A673 (cell line): ENCODE measurements around the gene CCNYL1. TPM values are rescaled to one million over a fixed set of nuclear protein-coding genes. Genes with fewer than 3 reads are reported as not detected.
A peak's percentile ranks its signal among the peaks of the same experiment; 100 is the strongest.

ENCODE experiments used
- Bru-seq: library from RNA; stranded (reverse); fragments of 400-500 nt; gene quantifications from one replicate; lab custom pipeline; 2021; lab: Mats Ljungman, UMichigan
- BruChase-seq, 2 experiments: library from RNA; stranded (reverse); fragments of 400-500 nt; gene quantifications; one replicate each; lab custom pipeline; 2021; lab: Mats Ljungman, UMichigan
- BruUV-seq: library from RNA; stranded (reverse); fragments of 400-500 nt; replicated peaks from 2 replicates; lab custom pipeline; 2021; lab: Mats Ljungman, UMichigan
- CTCF ChIA-PET: fragments of 300-600 bp; sonication (Branson Sonifier 250); formaldehyde crosslinking; loops from one replicate; lab custom pipeline; 2022; ENCODE audit warnings: antibody characterized with exemption; lab: Charles Lee
- POLR2A ChIA-PET: fragments of 300-600 bp; sonication (Branson Sonifier 250); formaldehyde crosslinking; loops from one replicate; lab custom pipeline; 2022; ENCODE audit warnings: antibody characterized with exemption; ENCODE audit not compliant: low non-redundant PET; lab: Charles Lee
- DNase-seq: peaks from one replicate; pipeline ENCODE4 v3.0.0-alpha.2; 2015; ENCODE audit warnings: low spot score
- H3K27ac ChIP-seq: fragments of 200-600 bp; sonication (generic); 2 replicates; pipeline ENCODE4 v1.5.1; 2016; ENCODE audit warnings: mixed run types, low read depth, mild to moderate bottlenecking, mixed read lengths, antibody characterized with exemption, low read length; ENCODE audit not compliant: poor library complexity, severe bottlenecking
- H3K27me3 ChIP-seq: fragments of 200-600 bp; sonication (generic); replicated peaks from 2 replicates; pipeline ENCODE4 v1.6.1; 2017; ENCODE audit warnings: mixed run types, low read depth, mild to moderate bottlenecking, mixed read lengths, antibody characterized with exemption, low read length; ENCODE audit not compliant: insufficient read depth, poor library complexity
- H3K36me3 ChIP-seq: fragments of 200-600 bp; sonication (generic); 2 replicates; pipeline ENCODE4 v1.6.1; 2016; ENCODE audit warnings: mixed run types, mild to moderate bottlenecking, mixed read lengths, antibody characterized with exemption, low read length; ENCODE audit not compliant: insufficient read depth, poor library complexity, severe bottlenecking
- H3K4me1 ChIP-seq: fragments of 200-600 bp; sonication (generic); 2 replicates; pipeline ENCODE4 v1.6.1; 2017; ENCODE audit warnings: mixed run types, mild to moderate bottlenecking, mixed read lengths, antibody characterized with exemption, low read length; ENCODE audit not compliant: insufficient read depth, poor library complexity, severe bottlenecking
- H3K4me3 ChIP-seq: fragments of 200-600 bp; sonication (generic); 2 replicates; pipeline ENCODE4 v1.5.1; 2016; ENCODE audit warnings: low read depth, mixed run types, mild to moderate bottlenecking, mixed read lengths, low read length; ENCODE audit not compliant: poor library complexity, severe bottlenecking
- H3K9me3 ChIP-seq: fragments of 200-600 bp; sonication (generic); 2 replicates; pipeline ENCODE4 v1.6.1; 2016; ENCODE audit warnings: mixed run types, low read depth, mild to moderate bottlenecking, mixed read lengths, antibody characterized with exemption, low read length; ENCODE audit not compliant: poor library complexity, severe bottlenecking
- CTCF ChIP-seq: fragments of 300-800, 200-600 bp; sonication (generic); conservative IDR thresholded peaks from 2 replicates; pipeline ENCODE4 v1.5.1; 2017; ENCODE audit warnings: low read depth, mild to moderate bottlenecking, antibody characterized with exemption, low read length, moderate library complexity, mixed read lengths
- EZH2 ChIP-seq: fragments of 200-600 bp; sonication (generic); IDR thresholded peaks from 2 replicates; pipeline ENCODE4 v1.6.1; 2017; ENCODE audit warnings: borderline replicate concordance, low read depth, mild to moderate bottlenecking, mixed read lengths, antibody characterized with exemption, low read length; ENCODE audit not compliant: poor library complexity, severe bottlenecking
- intact Hi-C: fragments of 100-400 bp; cut with micrococcal nuclease; formaldehyde crosslinking; loops from one replicate; pipeline ENCODE4 v1.10.0; 2022; ENCODE audit not compliant: unreplicated experiment
- long read RNA-seq: library from polyadenylated mRNA; stranded (forward); transcript quantifications from one replicate; pipeline ENCODE4 v2.0.0, GENCODE V29; 2022
- total RNA-seq: library from RNA; stranded (reverse); gene quantifications from 2 replicates; pipeline ENCODE4 v1.2.3, GENCODE V29; 2021

Gene CCNYL1
- total RNA-seq (8.7 and 12.8 TPM in 2 replicates), Bru-seq, nascent RNA (percentile 61 among the genes with signal in this experiment), BruChase-seq, experiment 1, labeled RNA remaining after a 2-hour chase (percentile 69 among the genes with signal in this experiment), BruChase-seq, experiment 2, labeled RNA remaining after a 6-hour chase (percentile 65 among the genes with signal in this experiment)
- long read RNA-seq, partial matches to known transcripts, result 0 of 5 reads
- long read RNA-seq, other reads (novel, unspliced or antisense), result 1 of 5 reads

GRCh38 chr2:207710814-207711740, at the start of gene CCNYL1:
Gene CCNYL1, plus strand, starts transcription at chr2:207711640. Its CDS starts 257 bp downstream, at chr2:207711897.
- H3K9me3 ChIP-seq, result no peaks in the 10 kb centered on the region
- H3K27ac ChIP-seq, result peak within 1 kb of the TSS; percentile 79
- no peaks in the 10 kb centered on the region for H3K36me3 ChIP-seq
- intact Hi-C loops, result loop anchor here (5.0 kb wide), 1 partner anchor 84 kb away; the partner anchor contains the start of gene METTL21A
- BruUV-seq, result TSS peak; percentile 58
- ChIA-PET CTCF (interaction anchor here (0.5 to 1.4 kb wide), 3 partner anchors 19 to 399 kb away, joined by 3 to 5 read pairs (median 3); no protein-coding TSS in a partner anchor), POLR2A (interaction anchor here (0.6 to 0.7 kb wide), 3 partner anchors 86 to 567 kb away, joined by 3 to 6 read pairs (median 3); partner anchors contain the start of gene METTL21A)
- H3K4me1 ChIP-seq, result peaks cover 5% of the 10 kb centered on the region
- H3K27me3 ChIP-seq, result no peaks in the 10 kb centered on the region
- TF ChIP-seq CTCF (no peak), EZH2 (no peak)
- peak within 1 kb of the TSS; percentile 90 for H3K4me3 ChIP-seq
- peak; percentile 99 for DNase-seq

- BruUV-seq, result no TSS peak
- ChIA-PET POLR2A (no interaction called here), CTCF (no interaction called here)
- H3K9me3 ChIP-seq, result no peaks in the 10 kb centered on the region
- no peak for DNase-seq
- peaks cover 11% of the 10 kb centered on the region for H3K4me1 ChIP-seq
- H3K27me3 ChIP-seq, result no peaks in the 10 kb centered on the region
- no peak for TF ChIP-seq CTCF
- no peak for TF ChIP-seq EZH2
- intact Hi-C loops, result no loop called here
- H3K4me3 ChIP-seq, result no peak overlapping the region
- no peak overlapping the region for H3K27ac ChIP-seq
- no peaks in the 10 kb centered on the region for H3K36me3 ChIP-seq
These were observed 49.2 kb upstream of the CCNYL1 start for GRCh38 chr2:207662203-207662602.

GRCh38 chr2:207663870-207664545, 47.4 kb upstream of the CCNYL1 start:
- Histone ChIP-seq H3K4me1 (peaks cover 11% of the 10 kb centered on the region), H3K4me3 (no peak overlapping the region), H3K36me3 (no peaks in the 10 kb centered on the region), H3K9me3 (no peaks in the 10 kb centered on the region), H3K27me3 (no peaks in the 10 kb centered on the region), H3K27ac (no peak overlapping the region)
- no TSS peak for BruUV-seq
- peak; percentile 70 for DNase-seq
- ChIA-PET CTCF (no interaction called here), POLR2A (no interaction called here)
- intact Hi-C loops, result no loop called here
- TF ChIP-seq CTCF, result no peak
- TF ChIP-seq EZH2, result no peak
